HG03108 (cell line): Measurements from ENCODE around the gene COPS2.
A peak's percentile ranks its signal among the peaks of the same experiment; 100 is the strongest.

Source experiments
- ATAC-seq: cut with Tn5 transposase; IDR thresholded peaks from one replicate; pipeline ENCODE4 v1.9.1; 2021; ENCODE audit warnings: moderate library complexity; ENCODE audit not compliant: unreplicated experiment

Gene COPS2

DNA sequence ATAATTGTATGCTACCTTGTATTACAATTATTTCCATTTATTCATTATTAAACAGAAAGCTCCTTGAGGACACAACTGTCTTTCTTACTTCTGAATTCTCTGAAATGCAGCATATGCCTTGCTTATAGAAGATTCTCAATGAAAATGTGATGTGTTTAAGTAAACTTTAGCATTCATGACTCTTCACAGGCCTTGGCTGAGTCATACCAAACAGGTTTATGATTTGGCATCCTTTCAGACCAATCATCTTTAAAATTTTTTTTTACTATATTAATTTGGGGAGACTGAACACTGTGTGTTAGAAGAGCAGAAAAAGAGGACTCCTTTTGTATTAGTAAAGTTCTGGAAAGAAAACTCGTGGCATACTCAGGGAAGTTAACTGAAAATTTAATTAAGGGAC, 8.3 kb upstream of the COPS2 start:
- ATAC-seq, result no peak

DNA sequence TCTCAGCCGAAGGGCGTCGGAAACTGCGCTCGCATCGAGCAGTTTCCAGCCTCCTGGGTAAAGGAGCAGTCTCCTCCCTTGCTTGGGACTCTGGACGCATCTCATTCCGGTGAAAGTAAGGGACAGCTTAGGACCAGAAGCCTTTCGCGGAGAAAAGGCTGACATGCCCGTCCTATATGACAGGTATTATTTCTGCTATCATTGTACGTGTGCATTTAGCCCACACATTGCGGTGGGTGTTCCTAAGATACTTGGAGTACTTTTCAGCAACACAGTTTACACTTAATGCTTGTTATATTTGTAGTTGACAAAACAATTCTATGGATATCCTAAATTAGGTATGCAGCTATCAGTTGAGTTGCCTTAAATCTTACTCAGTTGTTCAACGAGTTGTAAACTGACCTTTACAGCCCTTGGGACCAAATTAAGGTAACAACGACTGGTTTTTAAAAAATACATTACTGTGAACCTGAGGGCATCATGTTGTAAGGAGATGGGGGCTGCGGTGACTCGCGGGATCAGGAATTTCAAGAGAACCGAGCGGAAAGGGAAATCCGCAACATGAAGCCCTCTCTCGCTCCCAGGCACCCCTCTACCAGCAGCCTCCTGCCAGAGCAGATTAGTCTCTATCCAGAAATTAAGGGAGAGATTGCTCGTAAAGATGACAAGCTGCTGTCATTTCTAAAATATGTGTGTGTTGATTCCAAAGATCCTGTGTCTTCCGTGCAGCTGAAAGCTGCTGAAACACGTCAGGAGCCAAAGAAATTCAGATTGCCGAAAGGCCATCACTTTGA, 632 bp upstream of the COPS2 start:
- ATAC-seq, result no peak

DNA sequence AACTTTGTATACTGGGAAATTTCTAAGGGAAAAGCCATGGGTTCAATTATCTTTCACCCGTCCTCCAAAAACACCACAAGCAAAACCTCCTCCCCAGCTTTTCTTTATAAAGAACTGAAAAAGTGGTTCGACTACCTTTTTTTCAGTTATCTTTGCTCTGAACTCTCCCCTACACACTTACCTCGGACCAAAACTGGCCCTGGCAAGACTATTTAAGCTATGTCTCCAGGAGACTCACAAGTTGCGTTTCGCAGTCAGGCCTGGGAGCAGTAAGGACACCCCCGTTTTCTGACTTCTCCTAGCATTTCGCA, 645 bp downstream of the COPS2 start:
- ATAC-seq, result peak; percentile 6

DNA sequence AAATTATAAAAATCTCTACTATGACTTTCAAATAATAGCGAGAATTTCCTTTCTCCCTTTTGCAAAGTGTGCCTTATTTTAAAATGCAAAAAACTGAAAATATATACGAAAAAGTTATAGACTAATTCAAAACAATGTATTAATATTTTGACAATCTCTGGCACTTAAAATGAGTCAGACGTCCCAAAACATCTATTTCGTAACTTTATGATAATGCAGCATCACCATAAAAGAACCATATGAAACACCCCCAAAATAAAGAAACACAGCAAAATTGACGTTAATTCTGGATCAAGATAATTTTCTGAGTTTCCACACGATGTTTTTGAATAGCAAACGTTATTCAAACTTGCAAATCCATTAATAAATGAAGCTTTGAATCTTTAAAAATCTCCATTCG, 1.0 kb downstream of the COPS2 start:
- ATAC-seq, result no peak

DNA sequence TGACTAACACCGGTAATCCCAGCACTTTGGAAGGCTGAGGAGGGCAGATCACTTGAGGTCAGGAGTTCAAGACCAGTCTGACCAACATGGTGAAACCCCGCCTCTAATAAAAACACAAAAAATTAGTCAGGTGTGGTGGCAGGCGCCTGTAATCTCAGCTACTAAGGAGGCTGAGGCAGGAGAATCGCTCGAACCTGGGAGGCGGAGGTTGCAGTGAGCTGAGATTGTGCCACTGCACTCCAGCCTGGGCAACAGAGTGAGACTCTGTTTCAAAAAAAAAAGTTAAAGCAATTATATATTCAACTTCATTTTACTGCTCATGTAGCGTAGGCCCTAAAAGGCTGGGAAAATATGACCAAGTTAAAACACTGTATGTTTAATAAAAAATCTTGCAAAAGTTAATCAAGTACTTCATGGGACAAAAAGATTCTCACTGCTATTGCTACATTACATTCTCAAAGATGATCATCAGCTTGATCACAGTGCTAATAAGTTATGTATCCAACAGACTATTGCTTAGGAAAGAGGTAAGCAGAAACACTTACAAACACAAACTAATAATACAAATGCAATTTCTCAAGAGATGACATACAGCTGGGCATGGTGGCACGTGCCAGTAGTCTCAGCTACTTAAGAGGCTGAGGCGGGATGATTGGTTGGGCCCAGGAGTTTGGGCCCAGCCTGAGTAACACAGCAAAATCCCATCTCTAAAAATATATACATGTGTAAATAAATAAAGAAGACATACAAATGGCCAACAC, 2.7 kb downstream of the COPS2 start:
- no peak for ATAC-seq

DNA sequence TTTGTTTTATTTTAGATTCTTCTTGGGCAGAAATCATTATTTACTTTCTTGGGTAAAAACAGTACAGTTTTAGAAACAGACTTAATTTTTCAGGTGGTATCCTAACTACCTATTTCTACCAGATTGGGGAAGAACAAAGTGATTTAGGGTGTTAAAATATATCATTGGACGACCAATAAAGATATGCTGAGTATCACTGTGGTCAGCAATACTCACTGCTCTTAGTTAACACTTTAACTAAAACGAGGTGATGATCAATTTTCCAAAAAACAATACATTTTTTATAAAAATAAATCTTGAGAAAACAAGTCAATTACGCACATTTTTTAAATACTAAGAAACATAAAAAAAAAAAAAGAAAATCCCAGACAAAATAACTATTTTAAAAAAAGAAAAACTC, 3.6 kb downstream of the COPS2 start:
- ATAC-seq, result no peak

DNA sequence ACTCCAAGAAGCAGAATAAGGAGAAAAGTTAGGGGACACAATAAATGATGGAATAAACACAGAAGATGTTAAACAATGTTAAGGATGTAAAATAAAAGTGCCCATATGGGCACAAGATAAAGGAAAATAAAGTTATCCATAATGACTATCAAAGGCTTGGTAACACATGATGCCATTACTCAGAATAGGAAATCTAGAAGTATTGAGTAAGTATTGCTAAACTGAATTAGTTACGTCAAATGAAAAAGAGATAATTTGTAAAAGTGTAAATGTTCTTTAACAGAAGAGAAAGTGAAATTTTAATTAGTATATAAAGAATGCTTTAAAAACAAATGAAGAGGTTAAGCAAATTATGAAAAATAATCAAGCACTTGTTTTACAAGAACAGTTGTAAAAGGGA, 6.7 kb downstream of the COPS2 start:
- no peak for ATAC-seq

DNA sequence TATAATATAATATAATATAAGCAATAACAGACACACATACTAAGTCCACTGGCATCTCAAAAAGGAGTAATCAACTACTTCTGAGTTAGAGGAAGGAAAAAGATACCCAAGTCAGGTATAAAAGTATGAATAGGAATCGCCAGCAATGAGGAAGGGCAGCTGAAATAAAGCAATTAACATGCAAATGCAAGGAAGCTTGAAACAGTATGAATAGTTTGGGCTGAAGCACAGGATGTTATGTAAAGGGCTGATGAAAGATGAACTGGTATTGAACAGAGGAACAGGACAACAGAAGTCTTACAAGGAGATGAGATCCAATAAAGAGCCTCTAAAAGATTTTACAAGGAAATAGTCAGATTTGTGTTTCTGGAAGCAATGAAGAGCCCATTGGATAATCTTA, 7.1 kb downstream of the COPS2 start:
- no peak for ATAC-seq

DNA sequence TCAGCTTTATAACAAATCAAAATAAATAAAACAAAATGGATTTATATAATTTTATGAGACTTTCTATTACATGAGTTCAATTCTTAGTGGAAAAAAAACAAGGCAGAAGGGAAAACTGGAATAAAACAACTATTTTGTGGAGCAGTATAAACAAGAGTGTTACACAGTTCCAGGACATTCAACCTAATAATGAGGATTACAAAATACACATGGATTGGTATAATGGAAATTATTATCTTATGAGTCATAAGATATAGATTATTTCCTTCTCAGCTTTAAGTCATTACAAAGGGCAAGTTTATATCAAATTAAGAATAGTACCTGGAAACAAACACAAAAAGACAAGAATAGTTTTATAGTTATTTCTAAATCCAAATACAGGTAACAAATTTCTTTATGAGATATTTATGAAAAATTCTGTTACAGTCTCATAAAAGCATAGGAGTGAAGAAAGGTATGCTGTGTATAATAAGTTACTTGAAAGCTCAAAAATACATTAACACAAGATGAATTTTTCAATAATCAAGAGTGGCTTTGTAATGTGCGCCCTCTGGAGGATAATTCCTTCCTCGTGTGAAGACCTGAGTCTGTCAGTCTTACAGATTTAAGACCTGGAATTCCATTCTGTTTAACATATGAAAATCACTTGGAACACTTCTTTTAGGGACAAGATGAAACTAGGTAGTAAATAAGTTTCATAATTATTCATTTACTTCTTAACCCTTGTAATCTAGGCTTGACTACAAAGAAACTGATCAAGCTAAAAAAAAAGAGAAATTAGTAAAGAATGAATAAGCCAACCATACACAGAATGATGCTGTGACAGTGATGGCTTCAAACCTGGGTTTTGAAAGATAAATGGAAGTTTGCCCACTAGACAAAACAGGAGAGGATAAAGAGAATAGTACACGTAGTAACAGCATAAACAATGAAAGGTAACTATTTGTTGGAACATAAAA, 9.5 kb downstream of the COPS2 start:
- no peak for ATAC-seq

DNA sequence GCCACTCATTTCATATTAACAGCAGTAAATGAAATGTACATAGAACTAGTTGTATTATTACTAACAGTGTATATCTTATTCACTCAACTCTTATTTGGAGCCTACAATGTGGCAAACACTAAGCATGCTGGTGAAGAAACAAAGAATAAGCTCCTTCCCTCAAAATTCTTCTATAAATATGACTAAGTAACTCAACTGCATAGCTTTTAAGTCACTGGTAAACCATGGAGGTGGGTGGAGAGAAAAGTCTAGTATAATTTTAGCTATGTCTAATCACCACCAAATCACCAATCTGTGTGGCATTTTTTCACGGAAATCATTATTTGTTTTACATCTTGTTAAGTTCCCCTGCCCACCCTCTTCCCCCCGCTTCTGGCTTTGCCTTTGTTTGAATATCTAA, 17.5 kb downstream of the COPS2 start:
- ATAC-seq, result no peak

DNA sequence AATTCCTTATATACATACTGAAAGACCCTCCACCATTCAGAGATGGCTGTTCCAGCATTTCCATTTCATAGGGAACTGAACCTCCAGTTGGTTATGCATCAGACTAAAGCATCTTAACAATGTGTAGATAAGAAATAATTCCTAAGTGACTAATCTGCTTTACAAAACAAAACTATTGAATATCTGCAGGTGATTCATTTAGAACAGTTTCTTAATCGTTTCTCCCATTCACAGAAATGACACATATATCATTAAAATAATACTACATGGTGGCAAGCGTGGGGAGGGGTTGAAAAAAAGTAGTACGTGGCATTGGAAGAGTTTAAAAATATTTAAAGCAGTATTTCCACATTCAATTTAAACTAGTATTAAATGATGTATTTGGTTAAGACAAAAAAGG, 19.5 kb downstream of the COPS2 start:
- ATAC-seq, result no peak

DNA sequence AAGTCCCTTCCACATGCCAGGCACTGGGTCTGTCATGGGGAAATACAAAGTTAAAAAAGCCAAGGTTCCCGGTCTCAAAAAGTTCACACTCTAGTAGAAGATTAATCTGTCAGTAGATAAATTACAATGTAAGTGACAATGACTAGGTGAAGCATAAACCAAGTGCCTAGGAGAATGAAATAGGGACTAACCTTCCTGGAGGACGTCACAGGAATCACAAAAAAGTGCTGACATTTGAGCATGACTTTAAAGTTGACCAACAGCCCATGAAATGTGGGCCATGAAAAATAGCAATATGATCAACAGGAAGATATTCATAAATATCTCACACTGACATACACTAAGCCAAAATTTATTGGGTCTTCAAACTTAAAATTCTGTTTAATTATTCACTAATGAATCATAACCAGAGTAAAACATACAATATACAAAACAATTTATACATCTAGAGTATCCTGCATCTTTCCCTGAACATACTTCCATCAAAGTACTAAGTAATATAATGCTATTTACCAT, 20.0 kb downstream of the COPS2 start:
- ATAC-seq, result peak; percentile 61

DNA sequence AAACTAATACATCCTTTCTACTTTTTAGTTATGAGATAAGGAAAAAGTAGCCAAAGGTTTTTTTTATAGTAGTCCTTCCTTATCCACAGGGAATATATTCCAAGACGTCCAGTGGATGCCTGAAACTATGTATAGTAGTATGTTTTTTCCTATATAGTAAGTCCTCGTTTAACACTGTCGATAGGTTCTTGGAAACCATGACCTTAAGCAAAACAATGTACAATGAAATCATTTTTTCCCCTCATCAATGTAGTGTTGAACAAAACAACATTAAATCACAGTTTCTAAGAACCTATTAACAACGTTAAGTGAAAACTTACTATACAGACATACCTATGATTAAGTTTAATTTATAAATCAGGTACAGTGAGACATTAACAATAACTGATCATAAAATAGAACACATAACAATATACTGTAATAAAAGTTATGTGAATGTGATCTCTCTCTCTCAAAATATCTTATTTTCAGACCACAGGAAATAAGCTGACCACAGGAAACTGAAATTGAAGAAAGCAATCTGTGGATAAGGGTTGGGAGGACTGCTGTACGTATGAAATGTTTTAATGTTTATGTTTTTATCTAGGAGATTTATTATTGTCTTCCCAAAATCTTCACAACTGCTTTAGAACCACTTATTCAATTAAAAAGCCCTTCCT, 20.6 kb downstream of the COPS2 start:
- ATAC-seq, result peak; percentile 22

DNA sequence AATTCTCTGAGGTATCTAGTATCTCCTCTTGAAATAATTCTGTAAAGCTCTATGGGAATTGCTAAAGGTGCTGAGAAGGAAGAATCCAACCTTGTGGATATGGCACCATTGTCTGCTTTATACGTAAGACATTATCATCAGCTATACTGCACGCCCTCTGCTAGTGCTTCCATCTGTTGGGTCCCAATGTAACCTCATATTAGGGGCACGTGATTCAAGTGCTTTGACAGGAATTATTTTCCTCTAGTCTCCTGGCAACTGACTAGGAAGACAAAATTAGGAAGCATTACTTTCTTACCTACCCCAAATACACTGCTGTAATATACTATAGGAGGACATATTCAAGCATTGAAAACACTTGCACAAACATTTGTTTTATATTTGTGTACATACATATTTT, 24.0 kb downstream of the COPS2 start:
- no peak for ATAC-seq

DNA sequence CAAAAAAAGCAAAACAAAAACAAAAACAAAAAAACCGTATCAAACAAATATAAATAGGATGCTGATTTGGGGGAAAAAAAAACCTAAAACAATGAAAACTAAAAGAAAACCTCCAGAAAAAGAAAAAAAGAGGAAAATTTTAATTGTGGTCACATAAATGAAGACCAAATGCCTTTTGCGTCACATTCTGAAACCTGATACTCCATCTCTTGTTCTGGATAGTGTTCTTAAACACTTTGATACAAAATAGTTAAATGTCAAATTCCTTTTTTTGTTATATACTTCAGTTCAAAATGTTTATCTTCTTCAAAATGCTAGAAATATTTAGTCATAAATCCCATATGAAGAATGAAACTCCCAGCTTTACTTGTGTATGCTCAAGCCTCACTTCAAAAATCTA, 31.0 kb downstream of the COPS2 start:
- ATAC-seq, result no peak

DNA sequence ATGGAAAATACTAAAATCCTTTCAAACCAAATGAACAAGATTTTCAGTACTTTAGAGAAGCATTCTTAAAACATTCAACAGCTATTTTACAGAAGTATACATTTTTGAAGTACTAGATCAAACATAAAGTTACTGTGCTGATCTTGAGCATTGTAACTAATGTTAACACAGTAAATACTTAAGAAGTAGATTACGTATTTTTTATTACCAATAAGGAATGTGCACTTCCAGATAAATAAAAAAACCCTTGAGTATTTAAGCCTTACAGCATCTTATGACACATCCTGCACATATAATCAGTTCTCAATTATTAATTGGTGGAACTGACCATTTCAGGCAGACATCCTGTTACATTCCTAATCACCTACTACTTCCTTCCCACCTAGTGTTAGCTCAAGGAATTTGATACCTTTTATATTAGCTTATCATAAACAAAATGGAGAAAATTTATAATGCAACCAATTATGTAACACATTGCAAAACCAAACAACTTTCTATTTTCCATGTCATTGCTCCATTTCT, 32.8 kb downstream of the COPS2 start:
- no peak for ATAC-seq

DNA sequence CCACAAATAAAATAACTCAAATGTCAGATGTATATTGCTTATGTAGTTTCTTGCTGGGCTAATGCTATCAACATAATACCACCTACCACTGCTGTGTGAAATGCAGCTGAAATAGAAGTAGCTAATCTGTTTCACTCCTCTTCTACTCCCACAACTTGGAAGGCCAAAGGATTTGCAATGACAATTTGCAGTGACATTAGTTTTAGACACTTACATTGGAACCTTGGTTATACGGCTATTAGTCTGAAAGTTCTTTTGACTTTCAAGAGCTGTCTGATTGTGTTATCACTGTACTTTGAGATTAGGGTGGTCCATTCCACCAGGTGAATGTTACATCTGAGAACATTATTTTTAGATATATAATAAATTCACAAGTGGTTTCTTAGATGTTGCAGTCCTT, 33.5 kb downstream of the COPS2 start:
- ATAC-seq, result no peak

DNA sequence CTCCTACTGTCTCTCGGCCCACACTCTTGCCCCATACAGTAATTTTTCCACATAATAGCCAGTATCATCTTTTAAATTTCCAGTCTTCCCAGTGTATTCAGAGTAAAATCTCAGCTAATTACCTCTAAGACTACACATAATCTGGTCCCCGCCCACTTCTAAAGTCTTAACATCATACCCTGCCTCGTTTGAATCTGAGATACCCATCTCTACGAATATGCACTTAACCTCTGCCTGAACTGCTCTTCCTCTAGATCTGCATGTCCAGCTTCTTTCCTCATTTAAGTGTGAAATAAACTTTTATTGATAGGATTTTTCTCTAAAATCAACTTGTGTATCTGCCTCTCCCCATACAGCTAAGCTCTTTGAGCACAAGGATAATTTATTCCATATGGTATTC, 34.6 kb downstream of the COPS2 start:
- no peak for ATAC-seq

DNA sequence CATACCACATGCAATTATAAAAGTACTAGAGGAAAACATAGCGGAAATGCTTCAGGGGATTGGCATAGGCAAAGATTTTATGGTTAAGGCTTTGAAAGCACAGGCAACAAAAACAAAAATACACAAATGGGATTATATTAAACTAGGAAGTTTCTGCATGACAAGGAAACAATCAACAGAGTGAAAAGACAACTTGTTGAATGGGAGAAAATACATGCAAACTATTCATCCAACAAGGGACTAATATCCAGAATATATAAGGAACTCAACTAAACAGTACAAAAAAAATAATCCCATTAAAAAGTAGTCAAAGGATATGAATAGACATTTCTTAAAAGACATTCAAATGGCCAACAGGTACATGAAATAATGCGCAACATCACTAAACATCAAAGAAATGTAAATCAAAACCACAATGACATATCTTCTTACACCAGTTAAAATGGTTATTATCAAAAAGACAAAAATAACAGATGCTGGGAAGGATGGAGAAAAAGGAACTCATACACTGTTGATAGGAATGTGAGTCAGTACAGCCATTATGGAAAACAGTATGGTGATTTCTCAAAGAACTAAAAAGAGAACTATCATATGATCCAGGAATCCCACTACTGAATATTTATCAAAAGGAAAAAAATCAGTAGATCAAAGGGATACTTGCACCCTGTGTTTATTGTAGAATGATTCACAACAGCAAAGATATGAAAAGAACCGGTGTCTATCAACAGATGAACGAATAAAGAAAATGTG, 39.1 kb downstream of the COPS2 start:
- no peak for ATAC-seq

DNA sequence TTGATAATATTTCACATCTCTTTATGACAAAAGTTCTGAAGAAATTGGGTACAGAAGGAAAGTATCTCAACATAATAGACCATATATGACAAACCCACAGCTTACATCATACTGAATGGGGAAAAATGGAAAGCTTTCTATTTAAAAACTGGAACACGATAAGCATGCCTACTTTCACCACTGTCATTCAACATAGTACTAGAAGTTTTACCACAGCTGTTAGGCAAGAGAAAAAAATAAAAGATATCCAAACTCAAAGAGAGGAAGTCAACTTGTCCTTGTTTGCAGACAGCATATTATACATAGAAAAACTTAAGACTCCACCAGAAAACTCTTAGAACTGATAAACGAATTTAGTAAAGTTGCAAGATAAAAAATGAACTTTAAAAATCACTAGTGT, 40.3 kb downstream of the COPS2 start:
- ATAC-seq, result no peak
